Activated T-helper 1 cell treated with anti-CD3 and anti-CD28 coated beads, Interleukin-12 subunit alpha, Interleukin-12 subunit beta, Interleukin-2, Interleukin-4 antibody, amounts not matched to agents 30 ng/mL and 10 ng/mL and 1 ng/mL, durations not matched to agents 14 hours and 24 hours and 36 hours (primary cell): ENCODE data around the gene DAB2IP. TPM values are rescaled to one million over a fixed set of nuclear protein-coding genes. Genes with fewer than 3 reads are reported as not detected.
A peak's percentile ranks its signal among the peaks of the same experiment; 100 is the strongest.

Experiments
- DNase-seq: peaks from one replicate; pipeline ENCODE4 v3.0.0; 2021; ENCODE audit warnings: low spot score
- H3K27ac Mint-ChIP-seq: one replicate; pipeline ENCODE4 v1.8.0; 2021; ENCODE audit warnings: mild to moderate bottlenecking, mixed read lengths
- H3K27me3 Mint-ChIP-seq: one replicate; pipeline ENCODE4 v1.8.0; 2022; ENCODE audit warnings: mild to moderate bottlenecking, moderate library complexity, mixed read lengths; ENCODE audit not compliant: insufficient read depth
- H3K36me3 Mint-ChIP-seq: one replicate; pipeline ENCODE4 v1.8.0; 2021; ENCODE audit warnings: low read depth, mixed read lengths
- H3K4me1 Mint-ChIP-seq: one replicate; pipeline ENCODE4 v1.8.0; 2021; ENCODE audit warnings: low read depth, mixed read lengths
- H3K4me3 Mint-ChIP-seq: one replicate; pipeline ENCODE4 v1.8.0; 2021; ENCODE audit warnings: mild to moderate bottlenecking, moderate library complexity, mixed read lengths
- H3K9me3 Mint-ChIP-seq: one replicate; pipeline ENCODE4 v1.8.0; 2021; ENCODE audit warnings: mixed read lengths
- intact Hi-C: fragments of 100-400 bp; cut with micrococcal nuclease; formaldehyde crosslinking; loops from one replicate; pipeline ENCODE4 v1.15.1; 2024
- total RNA-seq: library from RNA; stranded (reverse); gene quantifications from 2 replicates; pipeline ENCODE4 v1.2.3, GENCODE V29; 2022

DAB2IP gene
- total RNA-seq, 1 donor from 2014 or later, result not detected

DNA sequence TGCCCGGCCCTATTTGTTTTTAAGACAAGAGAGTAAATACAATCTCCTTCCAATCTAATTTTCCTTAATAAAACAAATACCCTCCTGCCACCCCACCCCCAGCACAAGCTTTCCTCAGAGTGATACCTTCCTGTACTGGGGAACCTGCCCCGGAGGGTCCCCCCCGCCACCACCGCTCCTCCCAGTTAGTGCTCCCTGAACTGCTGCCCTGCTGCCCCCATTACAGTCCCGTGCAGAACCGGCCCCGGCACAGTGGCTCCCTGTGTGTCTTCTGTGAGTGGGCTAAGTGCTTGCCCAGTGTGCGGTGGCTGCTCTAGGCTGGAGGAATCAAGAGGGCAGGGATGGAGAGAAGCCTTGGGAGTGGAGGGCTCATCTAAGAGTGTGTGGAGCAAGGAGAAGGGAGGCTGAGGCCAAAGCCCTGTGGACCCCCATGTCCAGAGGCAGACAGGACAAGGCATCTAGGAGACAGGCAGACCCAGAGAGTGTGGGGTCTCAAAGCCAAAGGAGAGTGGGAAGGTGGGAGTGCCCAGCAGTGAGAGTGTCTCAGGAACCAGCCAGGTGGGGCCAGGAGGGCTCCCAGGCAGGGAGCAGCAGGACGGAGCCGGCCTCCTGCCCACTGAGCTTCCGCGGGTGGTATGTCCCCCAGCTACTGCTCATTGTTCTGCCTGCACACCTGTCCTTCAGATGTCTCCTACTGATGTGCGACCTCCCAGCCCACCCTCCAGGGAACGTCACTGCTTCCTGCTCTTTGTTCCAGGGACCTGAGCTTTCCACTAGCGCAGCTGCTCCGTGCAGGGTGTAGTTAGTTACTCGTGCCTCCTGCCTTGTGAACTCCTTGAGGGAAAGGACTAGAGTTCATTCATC lies 129.0 kb downstream of the DAB2IP start:
- Mint-ChIP-seq H3K9me3 (no peaks in the 10 kb centered on the region), H3K4me3 (no peak overlapping the region), H3K4me1 (peaks cover 19% of the 10 kb centered on the region), H3K36me3 (no peaks in the 10 kb centered on the region), H3K27me3 (peaks cover 10% of the 10 kb centered on the region), H3K27ac (no peak overlapping the region)
- intact Hi-C loops, result no loop called here
- DNase-seq, result no peak

DNA sequence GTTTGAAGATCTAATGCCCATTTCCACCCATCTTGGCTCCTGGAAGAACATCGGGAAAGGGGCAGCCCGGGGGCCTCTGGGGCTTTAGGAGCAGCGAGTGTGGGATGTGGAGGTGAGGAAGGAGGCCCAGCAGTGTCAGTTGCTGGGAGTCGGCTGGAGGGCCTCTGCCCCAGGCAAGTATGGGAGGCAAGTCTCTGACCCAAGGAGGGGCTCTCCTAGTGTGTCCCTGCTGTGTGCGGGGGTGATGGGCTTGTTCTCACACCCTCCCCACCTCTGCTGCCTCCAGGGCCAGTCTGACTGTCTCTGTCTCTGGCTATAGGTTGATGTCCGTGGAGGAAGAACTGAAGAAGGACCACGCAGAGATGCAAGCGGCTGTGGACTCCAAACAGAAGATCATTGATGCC lies 129.7 kb downstream of the DAB2IP start:
- Mint-ChIP-seq H3K27ac (no peak overlapping the region), H3K9me3 (no peaks in the 10 kb centered on the region), H3K27me3 (peaks cover 8% of the 10 kb centered on the region), H3K4me3 (no peak overlapping the region), H3K36me3 (no peaks in the 10 kb centered on the region), H3K4me1 (peaks cover 19% of the 10 kb centered on the region)
- intact Hi-C loops, result no loop called here
- no peak for DNase-seq

DNA sequence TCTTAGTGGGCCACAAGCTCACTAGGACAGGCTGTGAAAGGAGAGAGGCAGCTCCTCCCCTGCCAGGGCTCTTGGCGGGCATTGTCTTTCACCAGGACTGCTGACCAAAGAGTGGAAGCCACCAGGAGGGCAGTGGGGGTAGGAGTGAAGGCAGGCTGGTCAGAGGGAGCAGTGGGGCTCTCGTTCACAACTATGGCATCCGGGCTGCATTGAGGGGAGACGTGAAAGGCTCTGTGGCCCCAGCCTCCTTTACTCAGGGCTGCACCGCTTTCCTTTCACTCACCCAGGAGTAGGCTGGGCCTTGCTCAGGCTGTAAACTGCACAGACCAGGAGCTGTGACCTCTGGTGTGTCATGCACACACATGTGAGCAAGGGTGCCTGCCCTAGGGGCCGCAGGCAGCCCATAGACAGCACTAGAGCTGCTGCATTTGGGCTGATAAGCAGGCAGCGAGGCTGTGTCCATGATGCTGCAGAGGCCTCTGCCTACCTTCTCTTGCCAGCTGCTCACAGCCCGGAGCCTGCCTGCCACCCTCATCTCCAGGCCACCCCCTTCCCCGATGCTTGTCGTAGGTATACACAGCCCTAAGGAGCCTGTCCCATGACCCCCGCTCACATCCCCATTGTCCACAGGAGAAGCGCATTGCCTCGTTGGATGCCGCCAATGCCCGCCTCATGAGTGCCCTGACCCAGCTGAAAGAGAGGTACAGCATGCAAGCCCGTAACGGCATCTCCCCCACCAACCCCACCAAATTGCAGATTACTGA lies 130.4 kb downstream of the DAB2IP start:
- intact Hi-C loops, result no loop called here
- Mint-ChIP-seq H3K9me3 (no peaks in the 10 kb centered on the region), H3K27ac (no peak overlapping the region), H3K27me3 (peaks cover 6% of the 10 kb centered on the region), H3K4me1 (peaks cover 19% of the 10 kb centered on the region), H3K36me3 (no peaks in the 10 kb centered on the region), H3K4me3 (no peak overlapping the region)
- no peak for DNase-seq

DNA sequence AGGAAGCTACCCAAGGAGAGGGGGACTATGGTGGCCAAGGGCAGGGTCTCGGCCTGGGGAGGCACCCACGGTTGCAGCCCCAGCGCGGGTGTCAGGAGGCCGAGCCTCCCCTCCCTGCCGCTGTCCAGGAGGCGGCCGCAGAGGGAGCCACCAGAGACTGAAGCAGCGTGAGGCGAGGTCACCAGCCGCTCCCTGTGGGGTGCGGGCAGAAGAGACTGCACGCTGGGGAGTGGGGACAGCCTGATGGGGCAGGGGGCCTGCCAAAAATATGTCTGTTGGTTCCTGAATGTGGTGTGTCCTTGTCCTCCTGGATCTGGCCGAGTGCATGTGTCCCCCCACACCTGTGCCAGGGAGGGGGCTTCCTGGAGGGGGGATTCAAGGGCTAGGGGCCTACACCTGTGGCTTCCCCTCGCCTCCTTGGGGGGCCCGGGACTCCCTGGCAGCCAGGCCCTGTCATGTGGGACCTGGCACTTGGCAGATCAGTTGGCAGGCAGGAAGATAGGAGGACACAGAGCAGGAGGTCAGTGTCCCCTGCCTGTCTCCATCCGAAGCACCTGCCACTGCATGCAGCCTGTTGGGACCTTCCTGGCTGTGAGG lies 131.2 kb downstream of the DAB2IP start:
- Mint-ChIP-seq H3K4me1 (peaks cover 19% of the 10 kb centered on the region), H3K9me3 (no peaks in the 10 kb centered on the region), H3K27ac (no peak overlapping the region), H3K27me3 (peaks cover 7% of the 10 kb centered on the region), H3K36me3 (no peaks in the 10 kb centered on the region), H3K4me3 (no peak overlapping the region)
- intact Hi-C loops, result no loop called here
- no peak for DNase-seq

DNA sequence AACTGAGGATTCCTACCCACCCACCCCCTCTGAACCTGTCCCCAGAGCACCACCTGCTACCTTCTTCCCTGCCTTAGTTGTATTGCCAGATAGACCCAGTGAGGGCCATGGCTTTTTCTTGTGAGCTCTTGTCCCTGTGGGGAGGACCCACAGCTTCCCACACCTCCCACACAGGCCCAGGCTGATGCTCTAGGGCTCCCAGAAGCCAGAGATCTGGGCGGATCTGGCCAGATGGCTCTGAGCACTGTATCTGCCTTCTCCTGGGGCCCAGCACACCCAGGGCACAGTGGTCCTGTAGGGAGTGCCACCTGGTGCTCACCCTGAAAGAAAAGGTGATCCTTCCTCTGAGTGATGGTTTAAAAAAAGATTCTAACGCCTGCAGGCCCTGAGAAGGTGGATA lies 131.7 kb downstream of the DAB2IP start:
- H3K27ac Mint-ChIP-seq, result no peak overlapping the region
- H3K36me3 Mint-ChIP-seq, result no peaks in the 10 kb centered on the region
- intact Hi-C loops, result no loop called here
- H3K27me3 Mint-ChIP-seq, result peaks cover 7% of the 10 kb centered on the region
- peaks cover 19% of the 10 kb centered on the region for H3K4me1 Mint-ChIP-seq
- DNase-seq, result no peak
- no peaks in the 10 kb centered on the region for H3K9me3 Mint-ChIP-seq
- H3K4me3 Mint-ChIP-seq, result no peak overlapping the region

DNA sequence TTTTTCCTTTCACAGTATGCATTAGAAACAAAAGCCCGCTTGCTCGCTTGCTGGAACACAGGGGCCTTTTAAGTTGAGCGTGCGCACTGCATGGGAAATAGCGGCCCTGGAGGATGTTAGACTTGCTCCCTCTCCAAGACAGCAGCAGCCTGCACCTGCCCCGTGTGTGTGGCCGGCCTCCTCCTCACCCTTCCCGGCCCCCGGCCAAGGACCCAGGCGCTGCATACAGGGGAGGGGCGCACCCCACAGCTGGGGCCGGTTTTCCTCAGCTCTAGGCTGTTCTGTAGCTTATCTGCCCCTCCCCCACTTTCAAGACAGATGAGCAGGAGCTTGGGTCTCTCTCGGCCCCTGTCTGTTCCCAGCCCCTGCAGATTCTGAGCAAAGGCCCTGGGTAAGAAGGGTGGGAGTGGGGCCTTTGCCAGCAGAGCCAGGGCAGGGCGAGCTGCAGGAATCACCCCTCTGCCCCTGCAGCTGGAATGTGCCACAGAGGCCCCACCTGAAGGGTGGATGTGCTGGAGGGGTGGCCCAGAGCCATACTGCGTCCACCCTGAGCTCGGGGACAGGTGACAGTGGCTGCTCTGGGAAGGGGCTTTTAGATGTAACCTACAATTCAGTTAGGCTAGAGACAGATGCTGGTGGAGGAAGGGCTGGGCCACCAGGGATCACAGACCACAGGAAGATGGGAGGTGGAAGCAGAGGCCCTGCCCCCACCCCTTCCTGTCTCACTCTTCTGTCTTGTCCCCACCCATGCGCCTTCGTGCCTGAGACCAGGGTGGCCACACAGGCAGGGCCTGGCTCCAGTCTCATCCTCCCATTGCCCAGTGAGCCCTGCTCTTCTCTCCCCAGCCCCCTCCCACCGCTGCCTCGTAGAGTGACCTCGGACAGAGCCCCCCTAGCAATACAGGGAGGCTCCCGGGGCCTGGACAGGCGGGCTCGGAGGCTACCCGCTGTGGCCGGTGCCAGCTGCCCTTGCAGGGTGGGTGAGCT lies 132.4 kb downstream of the DAB2IP start:
- intact Hi-C loops, result no loop called here
- peak overlapping the region; percentile 48 for H3K27ac Mint-ChIP-seq
- no peaks in the 10 kb centered on the region for H3K36me3 Mint-ChIP-seq
- no peak for DNase-seq
- H3K9me3 Mint-ChIP-seq, result no peaks in the 10 kb centered on the region
- no peak overlapping the region for H3K4me3 Mint-ChIP-seq
- H3K4me1 Mint-ChIP-seq, result peaks cover 19% of the 10 kb centered on the region
- H3K27me3 Mint-ChIP-seq, result peaks cover 7% of the 10 kb centered on the region

DNA sequence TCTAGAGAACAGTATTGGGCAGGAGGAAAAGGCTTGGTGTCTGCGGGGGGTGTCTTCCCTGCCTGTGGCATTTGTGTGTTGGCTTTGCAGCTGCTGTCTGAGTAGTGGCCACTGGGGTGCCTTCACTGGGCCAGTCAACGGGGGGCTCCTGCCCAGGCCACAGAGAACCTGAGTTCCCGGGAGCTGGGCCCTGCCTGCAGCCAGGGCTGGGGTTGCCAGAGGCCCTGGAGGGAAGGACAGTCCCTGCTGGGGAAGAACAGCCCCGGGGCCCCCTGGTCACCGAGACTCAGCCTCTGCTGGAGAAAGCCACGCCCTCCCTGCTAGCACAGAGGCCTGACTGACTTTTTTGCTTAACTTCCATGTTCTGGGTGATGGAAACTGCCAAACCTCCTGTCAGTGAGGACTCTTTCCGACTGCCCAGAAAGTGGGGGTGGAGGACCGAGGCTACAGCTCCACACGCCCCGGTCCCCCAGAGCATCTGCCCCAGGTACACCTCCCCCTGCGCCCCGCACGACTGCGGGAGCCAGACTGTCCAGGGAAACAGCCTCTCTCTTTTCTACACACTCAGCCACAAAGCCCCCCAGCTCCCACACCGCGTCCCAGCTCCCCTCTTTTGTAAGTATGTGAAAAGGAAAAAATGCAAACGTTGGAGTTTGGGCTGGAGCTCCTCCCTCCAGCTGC lies 133.4 kb downstream of the DAB2IP start:
- intact Hi-C loops, result no loop called here
- Mint-ChIP-seq H3K4me1 (peaks cover 19% of the 10 kb centered on the region), H3K27ac (no peak overlapping the region), H3K4me3 (peak overlapping the region; percentile 9), H3K9me3 (no peaks in the 10 kb centered on the region), H3K27me3 (peaks cover 2% of the 10 kb centered on the region), H3K36me3 (no peaks in the 10 kb centered on the region)
- no peak for DNase-seq

DNA sequence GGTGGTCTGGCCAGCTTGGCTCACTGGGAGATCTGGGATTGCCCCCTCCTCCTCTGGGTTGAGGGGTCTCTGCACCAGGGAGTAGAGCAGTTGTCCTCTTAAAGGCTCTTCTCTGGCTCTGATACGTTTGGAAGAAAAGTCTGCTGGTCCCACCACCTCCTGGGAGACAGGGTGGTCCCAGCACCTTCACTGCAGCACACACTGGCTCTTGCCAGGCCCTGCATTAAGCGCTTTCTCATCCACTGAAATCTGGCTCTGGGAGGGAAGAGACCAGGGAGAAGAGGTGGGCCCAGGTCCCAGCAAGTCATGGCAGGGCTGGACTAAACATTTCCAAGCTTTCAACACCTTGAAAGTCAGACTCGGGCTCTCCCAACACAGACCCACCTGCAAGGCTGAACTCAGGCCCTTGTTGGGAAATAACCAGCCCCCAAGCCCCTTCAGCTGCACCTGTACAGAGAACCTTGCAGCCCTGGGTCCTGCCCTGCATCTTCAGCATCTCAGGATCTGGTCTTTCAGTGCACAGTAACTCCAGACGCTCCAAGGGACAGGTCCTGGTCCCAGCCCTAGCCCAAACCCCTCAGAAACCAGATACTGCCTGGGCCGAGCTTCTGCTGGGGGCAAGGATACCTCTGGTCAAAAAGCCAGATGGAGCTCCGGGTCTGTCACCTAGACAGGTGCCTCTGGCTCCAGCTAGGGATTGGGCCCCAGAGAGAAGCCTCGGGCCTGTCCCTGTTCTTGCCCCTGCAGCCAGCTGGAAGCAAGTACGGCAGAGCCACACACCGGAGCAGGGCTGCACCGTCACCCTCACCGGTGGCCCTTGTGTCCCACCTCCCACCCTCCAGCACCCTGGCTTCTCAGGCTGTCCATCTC lies 134.5 kb downstream of the DAB2IP start:
- H3K9me3 Mint-ChIP-seq, result no peaks in the 10 kb centered on the region
- DNase-seq, result no peak
- peaks cover 19% of the 10 kb centered on the region for H3K4me1 Mint-ChIP-seq
- peaks cover 2% of the 10 kb centered on the region for H3K27me3 Mint-ChIP-seq
- intact Hi-C loops, result no loop called here
- no peaks in the 10 kb centered on the region for H3K36me3 Mint-ChIP-seq
- no peak overlapping the region for H3K4me3 Mint-ChIP-seq
- H3K27ac Mint-ChIP-seq, result no peak overlapping the region

DNA sequence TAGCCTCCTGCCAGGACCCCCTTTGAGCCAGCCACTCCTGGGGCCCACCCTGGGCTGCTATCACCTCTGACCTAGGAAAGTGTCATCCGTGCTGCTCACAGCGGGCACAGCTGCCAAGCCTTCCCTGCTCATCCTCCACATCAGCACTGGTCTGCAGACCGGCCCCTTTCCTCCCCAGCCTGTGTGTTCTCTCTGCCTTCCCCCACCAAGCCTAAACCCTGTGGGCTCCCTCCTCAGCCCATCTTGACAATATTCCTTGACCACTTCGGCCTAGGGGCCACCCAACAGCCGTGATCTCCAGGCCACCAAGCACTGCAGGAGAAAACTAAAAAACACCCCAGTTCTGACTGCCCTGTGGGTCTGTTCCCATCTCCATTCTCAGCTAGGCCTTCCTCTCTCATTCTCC lies 135.1 kb downstream of the DAB2IP start:
- Mint-ChIP-seq H3K9me3 (no peaks in the 10 kb centered on the region), H3K36me3 (no peaks in the 10 kb centered on the region), H3K27ac (no peak overlapping the region), H3K4me3 (no peak overlapping the region), H3K4me1 (peaks cover 19% of the 10 kb centered on the region), H3K27me3 (peaks cover 2% of the 10 kb centered on the region)
- no peak for DNase-seq
- intact Hi-C loops, result no loop called here

DNA sequence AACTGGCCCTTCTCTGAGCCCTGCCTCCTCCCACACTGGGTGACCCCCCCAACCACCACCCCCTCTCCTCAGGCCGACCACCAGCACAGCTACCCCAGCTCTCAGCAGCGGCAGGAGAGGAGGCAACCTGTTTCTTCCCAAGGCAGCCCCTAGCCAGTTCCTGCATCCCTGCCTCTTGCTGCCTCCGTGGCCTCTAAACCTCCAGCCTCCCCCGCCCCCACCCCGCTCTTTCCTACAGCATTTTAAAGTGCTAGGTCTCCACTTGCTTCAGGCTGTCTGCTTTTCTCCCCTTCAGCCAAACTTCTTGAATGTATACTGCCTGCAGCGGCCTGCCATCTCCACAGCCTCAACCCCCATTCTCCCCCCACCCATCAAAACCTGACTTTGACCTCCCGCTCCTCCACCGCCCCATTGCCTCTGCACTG lies 135.6 kb downstream of the DAB2IP start:
- H3K27me3 Mint-ChIP-seq, result peaks cover 2% of the 10 kb centered on the region
- H3K9me3 Mint-ChIP-seq, result no peaks in the 10 kb centered on the region
- no peak for DNase-seq
- H3K4me1 Mint-ChIP-seq, result peaks cover 19% of the 10 kb centered on the region
- intact Hi-C loops, result no loop called here
- H3K36me3 Mint-ChIP-seq, result no peaks in the 10 kb centered on the region
- no peak overlapping the region for H3K4me3 Mint-ChIP-seq
- no peak overlapping the region for H3K27ac Mint-ChIP-seq

DNA sequence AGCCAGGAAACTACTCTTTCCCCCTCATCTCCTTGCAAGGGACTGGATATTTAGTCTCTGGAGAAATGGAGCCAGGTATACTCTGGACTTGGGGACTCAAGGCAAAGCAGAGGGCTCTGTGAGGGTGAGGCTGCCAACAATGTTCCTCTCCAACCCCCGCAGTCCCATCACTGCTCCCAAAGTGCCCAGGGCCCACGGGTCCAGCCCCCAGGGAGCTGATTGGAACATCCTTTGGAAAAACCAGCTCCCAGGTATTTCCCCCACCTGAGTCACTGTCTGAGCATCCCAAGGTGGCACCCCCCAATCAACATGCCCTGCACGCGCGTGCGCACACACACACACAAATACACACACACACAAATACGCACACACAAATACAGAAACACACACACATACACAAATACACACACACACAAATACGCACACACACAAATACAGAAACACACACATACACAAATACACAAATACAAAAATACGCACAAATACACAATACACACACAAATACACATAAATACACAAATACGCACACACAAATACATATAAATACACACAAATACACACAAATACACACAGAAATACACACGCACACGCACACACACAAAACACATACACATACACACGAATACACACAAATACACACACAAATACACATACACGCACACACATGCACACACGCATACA lies 137.4 kb downstream of the DAB2IP start:
- H3K27ac Mint-ChIP-seq, result no peak overlapping the region
- H3K4me3 Mint-ChIP-seq, result no peak overlapping the region
- no peaks in the 10 kb centered on the region for H3K9me3 Mint-ChIP-seq
- intact Hi-C loops, result no loop called here
- DNase-seq, result no peak
- H3K27me3 Mint-ChIP-seq, result peaks cover 2% of the 10 kb centered on the region
- no peaks in the 10 kb centered on the region for H3K36me3 Mint-ChIP-seq
- H3K4me1 Mint-ChIP-seq, result peaks cover 9% of the 10 kb centered on the region
